C1 segment of cervical spinal cord (tissue), 14 donors: Measurements from ENCODE around the gene HHATL.

ENCODE experiments used
- DNase-seq, 14 donors: peaks; one replicate each; lab custom pipeline; 2025; lab: John Stamatoyannopoulos, UW

The HHATL gene, protein sequence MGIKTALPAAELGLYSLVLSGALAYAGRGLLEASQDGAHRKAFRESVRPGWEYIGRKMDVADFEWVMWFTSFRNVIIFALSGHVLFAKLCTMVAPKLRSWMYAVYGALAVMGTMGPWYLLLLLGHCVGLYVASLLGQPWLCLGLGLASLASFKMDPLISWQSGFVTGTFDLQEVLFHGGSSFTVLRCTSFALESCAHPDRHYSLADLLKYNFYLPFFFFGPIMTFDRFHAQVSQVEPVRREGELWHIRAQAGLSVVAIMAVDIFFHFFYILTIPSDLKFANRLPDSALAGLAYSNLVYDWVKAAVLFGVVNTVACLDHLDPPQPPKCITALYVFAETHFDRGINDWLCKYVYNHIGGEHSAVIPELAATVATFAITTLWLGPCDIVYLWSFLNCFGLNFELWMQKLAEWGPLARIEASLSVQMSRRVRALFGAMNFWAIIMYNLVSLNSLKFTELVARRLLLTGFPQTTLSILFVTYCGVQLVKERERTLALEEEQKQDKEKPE

DNA sequence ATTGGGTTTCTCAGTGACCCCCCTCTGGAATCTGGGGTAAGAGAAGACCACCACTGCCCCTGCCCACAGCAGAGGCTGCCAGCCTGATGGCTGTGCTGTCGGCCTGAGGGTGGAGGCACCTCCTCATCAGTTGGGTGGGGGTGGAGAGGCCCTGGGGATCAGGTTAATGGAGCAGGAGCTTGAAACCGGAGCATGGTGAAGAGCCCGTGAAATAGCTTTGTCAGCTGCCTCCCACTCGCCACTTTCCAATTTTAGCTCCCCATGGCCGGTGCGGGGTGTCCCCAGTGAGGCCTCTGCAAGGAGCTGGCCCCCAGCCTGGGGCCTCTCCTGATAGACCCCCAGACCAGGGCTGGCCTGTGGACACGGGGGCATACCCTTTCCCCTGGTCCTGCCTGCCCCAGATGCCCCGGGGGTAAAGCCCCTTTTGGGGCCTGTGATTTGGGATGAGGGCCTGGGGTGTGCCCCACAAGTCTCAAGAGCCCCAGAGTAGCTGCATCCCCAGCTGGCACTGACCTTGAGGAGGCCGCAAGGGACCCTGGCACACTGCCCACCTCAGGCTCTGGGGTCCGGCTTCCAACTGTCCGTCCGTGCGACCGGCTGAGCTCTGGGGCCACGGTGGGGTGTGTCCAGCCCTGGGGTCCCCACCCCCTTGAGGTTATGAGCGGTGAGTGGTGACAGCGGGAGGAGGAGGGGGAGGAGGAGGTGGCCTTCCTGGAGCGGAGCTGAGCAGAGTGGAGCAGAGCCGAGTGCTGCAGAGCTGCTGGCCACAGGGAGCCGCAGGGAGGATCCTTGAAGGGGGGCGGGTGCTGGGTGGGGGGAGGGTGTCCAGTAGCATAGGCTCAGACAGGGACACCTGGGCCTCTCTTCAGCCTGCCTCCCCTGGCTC, at the start of gene HHATL:
Gene HHATL (minus strand): TSS at position 733 of the 886 bp plus-strand sequence. CDS start 1,972 bp downstream, outside the sequence.
- peak in 8 of 14 donors; percentile 27 to 72 (median 59) for DNase-seq

DNA sequence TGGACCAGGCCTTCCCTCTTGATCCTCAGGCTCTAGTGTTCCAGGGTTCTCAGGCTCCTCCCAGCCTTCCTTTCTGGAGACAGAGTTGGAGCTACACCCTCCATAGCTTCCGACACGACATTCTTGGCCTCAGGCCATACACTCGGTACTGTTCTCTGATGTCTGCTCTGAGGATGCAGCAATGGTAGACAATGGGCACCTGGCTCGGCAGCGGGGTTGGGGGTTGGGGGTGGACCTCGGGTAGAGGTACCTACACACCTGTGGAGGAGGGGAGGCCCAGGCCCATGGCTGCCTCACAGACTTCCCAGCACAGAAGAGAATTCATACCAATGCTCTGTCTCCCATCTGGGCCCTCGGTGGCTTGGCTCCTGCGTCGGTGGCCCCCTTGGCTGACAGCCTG, 49.0 kb upstream of the HHATL start:
- DNase-seq: no peak

DNA sequence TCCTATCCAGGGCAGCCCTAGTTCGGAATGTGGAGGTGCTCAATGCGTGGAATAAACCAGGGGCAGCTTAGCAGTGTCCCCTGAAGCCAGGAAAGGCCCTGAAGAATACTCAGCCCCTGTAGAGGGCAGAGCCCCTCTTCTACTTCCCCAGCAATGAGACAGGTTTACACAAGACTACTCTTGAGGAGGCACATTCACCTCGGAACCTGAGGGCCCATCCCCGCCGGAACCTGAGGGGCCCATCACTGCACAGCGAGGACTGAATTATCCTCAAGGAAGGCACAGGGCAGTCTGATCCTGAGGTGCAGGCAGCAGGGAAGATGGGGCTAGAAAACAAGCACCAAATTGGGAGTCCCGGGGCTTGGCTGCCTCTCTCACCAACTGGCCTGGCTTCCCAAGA, 48.2 kb upstream of the HHATL start:
- no peak for DNase-seq

DNA sequence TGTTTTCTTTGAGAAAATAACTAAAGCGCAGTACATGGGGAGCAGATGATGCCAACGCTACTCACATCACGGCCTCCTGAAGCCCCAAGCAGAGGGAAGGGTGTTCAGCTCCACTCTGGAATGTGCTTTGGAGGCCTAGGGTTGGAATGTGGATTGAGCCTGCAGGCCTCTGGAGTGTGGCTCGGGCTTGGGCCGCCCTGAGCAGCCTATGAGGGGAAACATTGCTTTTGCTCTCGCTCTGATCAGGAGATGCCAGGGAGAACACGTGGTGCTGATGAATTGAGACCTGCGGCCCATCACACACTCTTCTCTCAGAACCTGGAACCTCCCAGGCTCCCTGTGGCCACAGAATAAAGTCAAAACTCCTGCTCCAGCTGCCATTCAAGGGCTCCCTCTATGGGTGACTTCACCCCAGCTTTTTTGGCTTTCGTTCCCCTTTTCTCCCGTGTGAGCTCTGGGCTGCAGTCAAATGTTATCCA, 47.2 kb upstream of the HHATL start:
- DNase-seq: peak in 5 of 14 donors; percentile 28 to 41 (median 38)

DNA sequence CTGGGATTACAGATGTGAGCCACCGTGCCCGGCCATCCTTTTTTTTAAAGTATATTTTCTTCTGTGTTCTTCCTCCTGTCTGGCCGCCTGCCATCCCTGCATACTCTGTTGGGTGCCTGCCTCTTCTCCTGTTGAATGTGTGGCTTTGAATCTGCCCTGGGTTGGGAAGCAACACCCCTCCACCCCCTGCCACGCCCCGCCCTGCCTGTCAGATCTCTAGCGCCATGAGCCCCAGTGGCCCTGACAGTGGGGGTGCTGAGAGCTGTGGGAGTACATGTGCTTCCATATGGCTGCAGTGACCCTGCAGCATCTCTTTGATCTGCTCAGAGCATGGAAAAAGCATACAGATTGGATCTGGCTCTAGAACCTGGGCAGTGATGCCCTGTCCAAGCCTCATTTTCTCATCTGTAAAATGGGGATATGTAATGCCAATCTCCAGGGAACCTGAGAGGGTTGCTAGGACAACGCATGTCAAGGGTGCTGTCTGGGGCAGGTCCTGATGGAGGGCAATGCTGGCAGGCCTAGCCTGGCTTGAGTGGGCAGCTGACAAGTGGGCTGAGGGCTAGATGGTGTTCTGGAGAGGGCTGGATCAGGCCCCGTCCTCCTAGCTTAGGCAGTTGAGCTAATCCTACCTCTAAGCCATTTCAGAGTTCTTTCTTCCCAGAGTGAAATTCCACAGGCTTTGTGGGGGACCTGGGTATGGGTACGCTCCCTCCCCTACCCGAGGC, 46.6 kb upstream of the HHATL start:
- DNase-seq: no peak

DNA sequence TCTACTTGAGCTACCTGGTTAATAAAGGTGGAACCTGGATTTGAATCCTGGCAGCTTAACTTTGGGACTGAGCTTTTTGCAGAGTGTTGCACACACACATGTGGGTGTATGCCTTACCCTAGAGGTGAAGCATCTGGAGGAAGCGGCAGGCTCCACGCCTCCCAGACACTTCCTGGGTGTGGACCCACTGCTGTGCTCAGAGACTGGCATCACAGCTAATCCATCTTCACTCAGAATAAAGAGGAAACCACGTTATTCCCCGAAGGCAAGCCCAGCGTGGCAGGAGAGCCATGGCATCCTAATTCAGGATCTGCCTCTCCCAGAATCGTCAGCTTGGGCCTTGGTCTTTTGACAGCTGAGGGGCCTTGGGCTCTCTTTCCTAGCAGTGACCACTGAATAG, 45.0 kb upstream of the HHATL start:
- no peak for DNase-seq

DNA sequence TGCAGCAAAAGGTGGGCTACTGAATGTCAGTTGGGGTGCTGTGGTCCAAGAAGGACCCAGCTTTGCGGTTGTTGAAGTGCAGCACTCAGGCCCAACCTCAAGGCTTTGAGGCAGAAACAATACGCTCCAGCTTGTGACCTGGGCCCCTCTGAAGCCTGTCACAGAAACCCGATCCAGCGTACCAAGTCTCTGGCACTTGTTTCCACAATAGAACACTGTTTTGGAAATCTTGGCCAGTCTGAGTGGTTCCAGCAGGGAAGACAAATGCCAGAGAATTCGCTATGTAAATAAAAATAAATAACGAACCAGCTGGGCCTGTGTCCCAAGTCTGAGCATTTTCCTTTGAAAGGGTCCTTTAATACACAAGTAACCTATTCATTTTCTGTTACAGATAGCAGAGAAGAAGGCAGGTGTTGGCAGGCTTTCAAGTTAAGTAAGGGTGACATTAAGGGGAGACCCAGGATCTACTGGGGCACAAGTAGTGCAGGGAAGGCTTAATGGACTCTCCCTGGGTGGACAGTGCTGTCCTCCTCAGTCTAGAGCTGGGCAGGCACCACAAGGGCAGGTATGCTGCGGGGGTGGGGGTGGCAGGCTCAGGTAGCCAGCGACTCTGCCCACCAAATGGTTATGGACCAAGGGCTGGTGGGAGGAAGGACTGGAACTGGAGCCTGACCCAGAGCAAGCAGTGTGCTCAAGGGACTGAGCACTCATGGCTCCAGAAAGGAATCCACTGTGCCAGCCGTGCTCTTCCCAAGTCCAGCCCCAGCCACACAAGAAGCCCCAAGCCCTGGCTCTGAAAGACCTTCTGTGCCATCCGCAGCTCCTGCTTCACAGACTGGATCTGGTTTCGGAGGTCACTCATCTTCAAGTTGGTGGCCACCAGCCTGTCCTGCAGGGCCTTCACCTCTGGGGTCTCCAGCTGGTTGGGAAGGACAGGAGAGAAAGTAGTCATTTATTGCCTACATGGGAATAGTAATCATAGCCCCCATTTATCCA, 44.2 kb upstream of the HHATL start:
- peak in 6 of 14 donors; percentile 33 to 57 (median 46) for DNase-seq

DNA sequence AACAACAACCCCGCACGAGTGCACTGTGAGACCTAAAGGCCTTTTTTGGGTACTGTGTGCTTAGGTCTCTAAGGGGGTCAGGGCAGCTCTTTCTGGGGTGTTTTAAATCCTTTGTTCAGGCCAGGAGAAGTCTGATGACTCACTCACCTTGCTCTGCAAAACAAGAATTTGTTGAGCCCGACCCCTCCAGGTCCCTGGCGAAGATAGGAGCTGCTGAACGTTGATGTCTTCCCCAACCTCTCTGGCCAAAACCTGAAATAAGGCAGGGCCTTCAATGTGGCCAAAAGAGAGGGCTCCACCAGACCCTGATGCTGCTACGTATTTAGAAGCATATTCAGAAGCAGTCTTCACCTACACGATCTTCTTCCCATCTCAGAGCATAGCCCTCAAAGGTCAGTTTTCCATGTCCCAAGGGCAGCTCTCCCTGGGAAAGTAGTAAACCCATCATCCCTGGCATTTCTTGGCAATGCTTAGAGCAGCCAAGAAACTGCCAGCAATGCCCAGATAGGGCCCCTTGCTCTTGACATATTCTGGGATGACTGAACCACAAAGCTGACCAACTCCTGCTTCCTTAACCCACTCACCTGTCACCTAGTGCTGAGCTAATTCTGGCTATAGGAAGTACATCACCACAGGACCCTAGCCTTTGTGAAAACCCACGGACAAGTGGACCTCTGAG, 43.3 kb upstream of the HHATL start:
- no peak for DNase-seq

DNA sequence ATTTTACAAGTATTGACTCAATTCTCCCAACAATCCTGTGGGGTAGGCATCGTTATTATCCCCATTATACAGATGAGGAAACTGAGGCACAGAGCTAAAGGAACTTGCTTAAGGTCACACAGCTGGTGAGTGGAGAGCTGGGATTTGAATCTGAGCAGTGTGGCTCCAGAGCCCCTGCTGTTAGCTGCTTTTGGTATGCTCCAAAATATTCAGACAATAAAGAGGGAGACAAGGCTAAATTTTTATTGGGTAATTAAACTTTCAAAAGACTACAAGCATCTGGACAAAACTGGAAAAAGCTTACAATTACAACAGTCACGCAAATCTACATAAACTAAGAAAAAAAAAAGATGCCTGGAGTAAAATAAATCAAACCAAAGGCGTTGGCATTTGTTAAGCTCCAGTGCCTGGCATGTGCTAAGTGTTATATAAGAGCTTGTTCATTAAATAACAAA, 42.7 kb upstream of the HHATL start:
- DNase-seq: no peak

DNA sequence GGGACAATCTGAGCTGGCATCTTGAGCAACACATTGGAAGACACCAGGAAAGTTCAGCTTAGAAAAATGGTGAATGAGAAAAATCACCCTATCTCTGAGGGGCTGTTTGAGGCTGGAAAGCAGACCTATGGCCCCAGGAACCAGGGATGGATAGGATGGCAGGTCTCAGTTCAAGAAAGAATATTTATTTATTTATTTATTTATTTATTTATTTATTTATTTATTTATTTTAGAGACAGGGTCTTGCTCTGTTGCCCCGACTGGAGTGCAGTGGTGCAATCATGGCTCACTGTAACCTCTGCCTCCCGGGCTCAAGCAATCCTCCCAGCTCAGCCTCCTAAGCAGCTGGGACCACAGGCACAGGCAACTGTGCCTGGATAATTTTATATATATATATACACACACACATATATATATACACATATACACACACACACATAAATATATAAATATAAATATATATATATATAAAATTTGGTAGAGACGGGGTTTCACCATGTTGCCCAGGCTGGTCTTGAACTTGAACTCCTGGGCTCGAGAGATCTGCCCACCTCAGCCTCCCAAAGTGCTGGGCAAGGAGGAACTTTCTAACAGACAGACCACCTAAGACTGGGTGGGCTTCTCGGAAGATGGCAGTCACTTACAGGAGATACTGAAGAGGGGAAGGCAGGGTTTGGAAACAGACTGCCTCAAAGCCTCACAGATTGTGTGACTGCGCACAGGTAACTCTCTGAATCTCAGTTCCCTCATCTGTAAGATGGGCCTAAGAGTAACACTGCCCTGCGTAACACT, 40.8 kb upstream of the HHATL start:
- DNase-seq: no peak

DNA sequence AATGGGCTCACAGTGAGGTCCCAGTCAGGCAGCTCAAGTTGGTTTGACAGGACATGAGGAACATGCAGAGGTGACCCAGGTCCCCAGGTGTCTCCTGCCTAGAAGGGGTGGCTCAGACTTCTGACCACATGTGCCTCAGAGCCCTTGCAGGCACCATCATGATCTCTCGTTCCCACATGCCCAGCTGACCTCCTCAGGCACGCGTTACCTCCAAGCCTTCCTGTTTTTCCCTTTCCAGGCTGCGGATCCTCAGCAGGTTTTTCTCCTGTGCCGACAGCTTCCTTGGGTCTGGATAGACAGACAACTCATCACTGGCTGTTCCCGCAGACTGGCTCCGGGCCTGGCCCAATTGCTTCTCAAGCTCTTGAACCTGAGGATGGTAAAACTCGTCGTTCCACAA, 40.1 kb upstream of the HHATL start:
- no peak for DNase-seq

DNA sequence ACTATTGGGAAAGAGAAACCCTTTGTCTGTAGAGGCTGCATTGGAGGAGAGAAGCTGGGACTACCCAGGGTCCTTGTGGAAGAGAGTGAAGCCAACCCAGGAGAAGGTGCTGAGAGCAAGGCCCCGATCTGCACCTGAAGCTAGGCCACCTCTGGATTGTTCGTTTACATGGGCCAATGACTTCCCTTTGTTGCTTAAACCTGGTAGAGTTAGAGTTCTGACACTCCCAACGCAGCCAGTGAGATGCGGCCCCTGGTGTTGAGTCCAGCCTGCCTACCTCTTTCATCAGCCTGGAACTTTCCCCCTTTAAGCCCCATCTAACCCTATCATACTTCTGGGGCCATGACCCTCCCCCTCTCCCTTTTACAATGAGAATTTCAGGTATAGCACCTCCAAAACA, 39.7 kb upstream of the HHATL start:
- no peak for DNase-seq

DNA sequence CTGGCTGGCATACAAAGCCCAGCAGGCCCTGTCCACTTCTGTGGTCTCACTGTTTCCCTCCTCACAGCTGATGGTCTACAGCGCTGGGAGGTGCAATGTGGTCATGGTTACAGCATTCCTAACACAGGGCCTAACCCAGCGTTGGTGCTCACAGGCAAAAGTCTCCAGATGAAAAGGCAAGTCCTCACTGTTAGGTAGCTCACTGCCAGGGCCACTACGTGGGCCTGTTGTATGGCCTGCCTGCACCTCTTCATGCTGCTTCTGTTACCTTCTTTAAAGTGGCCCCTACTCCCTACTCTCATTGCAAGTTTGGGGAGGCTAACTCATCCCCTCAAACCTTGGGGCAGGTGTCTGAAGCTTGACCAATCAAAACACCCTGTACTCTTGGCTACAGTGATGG, 39.2 kb upstream of the HHATL start:
- no peak for DNase-seq

DNA sequence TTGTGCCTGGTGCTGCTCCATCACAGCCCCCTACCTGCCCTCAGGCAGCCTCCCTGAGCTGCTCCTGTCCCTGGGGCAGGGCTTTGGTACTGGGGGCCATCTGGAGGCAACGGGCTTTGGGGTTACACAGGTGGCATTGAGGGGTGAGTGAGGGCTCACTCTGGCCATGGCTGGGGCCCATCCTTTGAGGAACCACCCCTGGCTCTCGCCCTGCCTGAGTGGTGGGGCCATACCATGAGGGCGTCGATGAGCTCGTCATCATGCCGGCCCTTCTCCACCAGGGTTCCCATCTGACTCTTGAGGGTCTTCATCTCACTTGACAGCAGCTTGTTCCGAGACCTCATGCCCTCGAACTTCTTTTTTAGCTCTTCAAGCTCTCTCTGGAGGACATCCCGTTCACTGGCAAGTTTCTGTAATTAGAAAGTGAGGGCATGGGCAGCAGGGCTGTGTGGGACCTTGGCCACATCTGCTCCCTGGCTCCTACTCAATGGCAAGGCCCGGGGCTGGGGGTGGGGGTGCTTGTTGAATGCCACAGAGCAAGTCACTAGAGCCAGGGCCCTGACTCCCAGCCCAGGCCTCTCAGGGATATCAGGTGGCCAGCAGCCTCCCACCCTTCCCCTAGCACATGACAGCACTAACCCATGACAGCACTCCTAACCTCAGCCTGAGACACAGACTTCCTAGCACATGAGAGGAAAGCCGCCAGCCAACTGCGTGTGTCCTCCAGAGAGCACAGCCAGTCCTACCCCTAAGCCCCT, 37.0 kb upstream of the HHATL start:
- DNase-seq: peak in 11 of 14 donors; percentile 46 to 88 (median 71)

DNA sequence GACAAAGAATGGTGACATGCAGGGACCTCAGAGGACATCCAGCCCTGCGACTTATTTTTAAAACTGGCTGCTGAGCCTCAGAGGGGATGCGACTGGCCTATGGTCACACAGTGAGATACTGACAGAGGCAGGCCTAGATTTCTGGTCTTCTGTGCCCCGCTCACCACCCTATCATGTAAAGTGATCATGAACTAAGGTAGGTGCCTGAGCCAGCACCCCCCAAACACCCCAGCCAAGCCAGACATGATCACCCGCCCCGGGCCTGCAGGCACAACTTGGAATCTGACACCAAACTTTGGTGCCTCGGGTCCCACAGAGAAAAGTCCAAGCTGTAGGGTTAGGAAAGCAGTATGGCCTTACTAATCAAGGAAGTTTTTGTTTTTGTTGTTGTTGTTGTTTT, 33.9 kb upstream of the HHATL start:
- DNase-seq: no peak

DNA sequence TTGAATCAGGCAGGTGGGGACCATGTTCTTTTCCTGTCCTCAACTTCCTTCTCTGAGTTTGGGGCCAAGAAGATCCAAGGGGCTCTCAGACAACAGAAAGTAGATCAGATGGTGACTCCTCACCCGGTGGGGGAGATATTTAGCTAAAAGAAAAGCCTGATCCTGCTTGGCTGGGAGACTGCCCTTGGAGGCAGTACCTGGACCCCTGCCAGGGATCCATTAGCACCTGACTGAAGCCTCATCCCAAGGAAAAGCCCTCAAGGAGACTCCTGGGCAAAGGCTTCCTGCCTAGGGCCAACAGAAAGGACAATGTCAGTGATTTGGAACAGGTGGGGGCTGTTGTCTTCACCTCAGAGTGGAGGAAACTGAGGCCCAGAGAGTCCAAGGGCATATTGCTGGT, 33.5 kb upstream of the HHATL start:
- no peak for DNase-seq

DNA sequence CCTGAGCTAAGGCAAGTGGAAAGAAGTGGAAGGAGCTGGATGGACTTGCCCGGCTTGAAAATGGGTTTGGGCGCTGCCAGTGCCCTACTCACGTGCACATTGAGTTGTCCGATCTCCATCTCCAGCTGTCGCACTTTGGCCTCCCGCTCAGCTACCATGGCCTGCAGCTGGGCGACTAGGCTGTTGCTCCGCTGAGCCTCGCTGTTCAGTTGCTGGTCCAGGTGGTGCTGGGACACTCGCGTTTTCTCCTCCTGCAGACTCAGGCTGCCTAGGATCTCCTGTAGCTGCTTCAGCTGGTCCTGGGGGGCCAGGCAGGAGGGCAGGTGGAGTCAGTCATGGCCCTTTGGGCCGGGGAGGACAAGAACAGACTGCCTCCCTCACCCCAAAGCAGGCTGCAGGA, 33.0 kb upstream of the HHATL start:
- DNase-seq: no peak

DNA sequence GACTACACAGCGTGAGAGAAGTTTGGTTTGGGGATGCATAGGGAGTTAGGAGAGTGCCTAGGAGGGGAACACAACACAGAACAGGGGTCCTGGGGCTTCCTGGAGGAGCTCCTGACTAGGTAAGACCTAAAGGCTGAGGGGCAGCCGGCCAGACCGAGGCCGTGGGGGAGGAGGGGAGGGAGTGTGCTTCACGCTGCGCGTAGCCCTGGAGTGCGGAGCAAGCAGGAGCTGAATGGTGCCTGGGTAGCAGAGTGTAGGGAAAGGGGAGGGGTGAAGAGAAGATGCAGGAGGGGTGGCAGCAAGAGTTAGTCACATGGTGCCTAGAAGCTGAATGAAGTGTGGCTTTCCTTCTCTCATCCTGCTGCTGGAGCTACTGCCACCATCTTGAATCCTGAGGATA, 32.4 kb upstream of the HHATL start:
- DNase-seq: no peak
